DND-41 (cell line): ENCODE measurements around the gene CLEC18A.

Experiments
- EZH2 ChIP-seq: IDR thresholded peaks from 3 replicates; pipeline ENCODE4 v1.6.1; 2012; ENCODE audit warnings: borderline replicate concordance, low read depth, mild to moderate bottlenecking, moderate library complexity, low read length, inconsistent platforms; ENCODE audit not compliant: severe bottlenecking
- TF ChIP-seq, protein P1 (sequence below): IDR thresholded peaks from 2 replicates; pipeline ENCODE4 v1.5.1; 2012; ENCODE audit warnings: borderline replicate concordance, low read length, moderate library complexity, mild to moderate bottlenecking; ENCODE audit not compliant: poor library complexity, severe bottlenecking; ENCODE audit errors: extremely low read depth

DNA sequence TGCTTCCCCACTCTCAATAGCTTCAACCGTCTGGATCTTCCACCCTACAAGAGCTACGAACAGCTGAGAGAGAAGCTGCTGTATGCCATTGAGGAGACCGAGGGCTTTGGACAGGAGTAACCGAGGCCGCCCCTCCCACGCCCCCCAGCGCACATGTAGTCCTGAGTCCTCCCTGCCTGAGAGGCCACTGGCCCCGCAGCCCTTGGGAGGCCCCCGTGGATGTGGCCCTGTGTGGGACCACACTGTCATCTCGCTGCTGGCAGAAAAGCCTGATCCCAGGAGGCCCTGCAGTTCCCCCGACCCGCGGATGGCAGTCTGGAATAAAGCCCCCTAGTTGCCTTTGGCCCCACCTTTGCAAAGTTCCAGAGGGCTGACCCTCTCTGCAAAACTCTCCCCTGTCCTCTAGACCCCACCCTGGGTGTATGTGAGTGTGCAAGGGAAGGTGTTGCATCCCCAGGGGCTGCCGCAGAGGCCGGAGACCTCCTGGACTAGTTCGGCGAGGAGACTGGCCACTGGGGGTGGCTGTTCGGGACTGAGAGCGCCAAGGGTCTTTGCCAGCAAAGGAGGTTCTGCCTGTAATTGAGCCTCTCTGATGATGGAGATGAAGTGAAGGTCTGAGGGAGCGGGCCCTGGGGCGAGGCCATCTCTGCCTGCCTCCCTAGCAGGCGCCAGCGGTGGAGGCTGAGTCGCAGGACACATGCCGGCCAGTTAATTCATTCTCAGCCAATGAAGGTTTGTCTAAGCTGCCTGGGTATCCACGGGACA lies 11.1 kb upstream of the CLEC18A start:
- TF ChIP-seq, protein P1, sequence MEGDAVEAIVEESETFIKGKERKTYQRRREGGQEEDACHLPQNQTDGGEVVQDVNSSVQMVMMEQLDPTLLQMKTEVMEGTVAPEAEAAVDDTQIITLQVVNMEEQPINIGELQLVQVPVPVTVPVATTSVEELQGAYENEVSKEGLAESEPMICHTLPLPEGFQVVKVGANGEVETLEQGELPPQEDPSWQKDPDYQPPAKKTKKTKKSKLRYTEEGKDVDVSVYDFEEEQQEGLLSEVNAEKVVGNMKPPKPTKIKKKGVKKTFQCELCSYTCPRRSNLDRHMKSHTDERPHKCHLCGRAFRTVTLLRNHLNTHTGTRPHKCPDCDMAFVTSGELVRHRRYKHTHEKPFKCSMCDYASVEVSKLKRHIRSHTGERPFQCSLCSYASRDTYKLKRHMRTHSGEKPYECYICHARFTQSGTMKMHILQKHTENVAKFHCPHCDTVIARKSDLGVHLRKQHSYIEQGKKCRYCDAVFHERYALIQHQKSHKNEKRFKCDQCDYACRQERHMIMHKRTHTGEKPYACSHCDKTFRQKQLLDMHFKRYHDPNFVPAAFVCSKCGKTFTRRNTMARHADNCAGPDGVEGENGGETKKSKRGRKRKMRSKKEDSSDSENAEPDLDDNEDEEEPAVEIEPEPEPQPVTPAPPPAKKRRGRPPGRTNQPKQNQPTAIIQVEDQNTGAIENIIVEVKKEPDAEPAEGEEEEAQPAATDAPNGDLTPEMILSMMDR: no peak
- no peak for TF ChIP-seq EZH2
